NCI-H2171 (cell line): ENCODE measurements around the gene PAN2.
A peak's percentile ranks its signal among the peaks of the same experiment; 100 is the strongest.
"Not testable (repeated sequence)": the region's sequence is repeated elsewhere in the genome, so short reads cannot be mapped to it uniquely, and the experiment has no call there.

Experiments used
- DNase-seq: peaks from one replicate; lab custom pipeline; 2025; lab: John Stamatoyannopoulos, UW

Gene PAN2

GRCh38 chr12:56333679-56334489 is at the start of gene PAN2:
Gene PAN2 (minus strand): TSS chr12:56334000. CDS start chr12:56333094, 906 bp downstream.
- peak; percentile 96 for DNase-seq

- DNase-seq = no peak
Measured at GRCh38 chr12:56382611-56383010, 48.8 kb upstream of the PAN2 start.

GRCh38 chr12:56377989-56378316 is 44.2 kb upstream of the PAN2 start:
- DNase-seq = no peak

GRCh38 chr12:56377310-56377988 is 43.6 kb upstream of the PAN2 start:
- DNase-seq = no peak

GRCh38 chr12:56375598-56376434 is 42.0 kb upstream of the PAN2 start:
- DNase-seq = no peak

- no peak for DNase-seq
Measured at GRCh38 chr12:56374726-56375597, 41.2 kb upstream of the PAN2 start.

- DNase-seq = no peak
Measured at GRCh38 chr12:56373515-56373914, 39.7 kb upstream of the PAN2 start.

- DNase-seq = no peak
Measured at GRCh38 chr12:56366948-56367347, 33.1 kb upstream of the PAN2 start.

- no peak for DNase-seq
Measured at GRCh38 chr12:56362130-56363059, 28.6 kb upstream of the PAN2 start, which contains the start of gene APOF. Gene APOF (minus strand): TSS chr12:56362857. CDS start chr12:56362745, 112 bp downstream.

- no peak for DNase-seq
Measured at GRCh38 chr12:56361487-56362129, 27.8 kb upstream of the PAN2 start.

- DNase-seq = peak; percentile 98
Measured at GRCh38 chr12:56359851-56360767, 26.3 kb upstream of the PAN2 start, which contains the start of gene STAT2. Gene STAT2 (minus strand): TSS chr12:56360107. CDS start chr12:56356571, 3,536 bp downstream.

- no peak for DNase-seq
Measured at GRCh38 chr12:56358836-56359532, 25.2 kb upstream of the PAN2 start.

- DNase-seq = no peak
Measured at GRCh38 chr12:56351325-56351724, 17.5 kb upstream of the PAN2 start.

GRCh38 chr12:56350662-56351061 is 16.9 kb upstream of the PAN2 start:
- DNase-seq = no peak

GRCh38 chr12:56348776-56349175 is 15.0 kb upstream of the PAN2 start:
- no peak for DNase-seq

GRCh38 chr12:56347255-56347654 is 13.5 kb upstream of the PAN2 start:
- DNase-seq = not testable (repeated sequence)

GRCh38 chr12:56346675-56347074 is 12.9 kb upstream of the PAN2 start:
- DNase-seq = no peak

GRCh38 chr12:56342290-56342689 is 8.5 kb upstream of the PAN2 start:
- not testable (repeated sequence) for DNase-seq
